Anterior cingulate cortex (tissue), 58 donors: ENCODE measurements around the gene NCOR1.
"Not testable (repeated sequence)": the region's sequence is repeated elsewhere in the genome, so short reads cannot be mapped to it uniquely, and the experiment has no call there.

ENCODE experiments used
- DNase-seq, 58 donors: peaks; one replicate each; lab custom pipeline; 2025; lab: John Stamatoyannopoulos, UW

NCOR1 gene

GRCh38 chr17:16106161-16106891, 109.0 kb downstream of the NCOR1 start:
- peak in 13 of 58 donors; percentile 1 to 84 (median 20) for DNase-seq

DNA sequence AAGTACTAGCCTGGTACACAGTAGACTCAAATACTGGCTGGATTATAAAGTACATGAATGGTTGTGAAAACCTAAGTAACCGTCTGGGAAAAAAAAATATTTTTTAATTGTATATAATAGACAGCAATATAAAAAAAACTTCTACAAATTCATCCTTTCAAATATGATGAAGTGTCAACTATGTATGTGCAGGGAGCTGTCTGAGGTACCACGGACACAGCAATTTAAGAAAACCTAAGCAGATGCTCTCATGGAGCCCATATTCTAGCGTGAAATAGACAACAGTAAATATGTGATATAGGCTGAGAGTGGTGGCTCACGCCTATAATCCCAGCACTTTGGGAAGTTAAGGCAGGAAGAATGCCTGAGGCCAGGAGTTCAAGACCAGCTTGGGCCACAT, 111.1 kb downstream of the NCOR1 start:
- DNase-seq, result no peak

- no peak for DNase-seq
These were observed 113.9 kb downstream of the NCOR1 start for GRCh38 chr17:16101440-16101839.

GRCh38 chr17:16100737-16101400, 114.5 kb downstream of the NCOR1 start:
- DNase-seq, result no peak

- no peak for DNase-seq
These were observed 123.6 kb downstream of the NCOR1 start for GRCh38 chr17:16091773-16092172.

DNA sequence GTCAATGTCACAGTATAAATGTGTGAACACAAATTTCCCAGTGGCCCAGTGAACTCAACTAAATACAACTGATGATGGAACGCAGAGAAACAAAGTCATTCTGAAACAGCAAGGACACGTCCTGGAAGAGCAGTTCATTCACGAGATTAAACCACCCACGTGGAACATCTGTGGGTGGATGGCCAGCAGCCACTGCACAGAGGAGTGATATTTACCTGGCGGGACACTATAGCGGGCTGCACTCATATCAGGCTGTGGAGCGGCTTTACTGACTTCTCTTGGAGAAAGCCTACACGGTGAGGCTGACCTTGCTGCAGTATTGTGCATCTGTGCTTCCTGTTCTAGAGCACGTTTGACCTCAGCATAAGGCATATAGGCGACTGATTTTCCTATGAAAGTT, 128.4 kb downstream of the NCOR1 start:
- no peak for DNase-seq

- DNase-seq, result no peak
These were observed 130.2 kb downstream of the NCOR1 start for GRCh38 chr17:16085066-16085699.

- no peak for DNase-seq
These were observed 132.1 kb downstream of the NCOR1 start for GRCh38 chr17:16083223-16083622.

DNA sequence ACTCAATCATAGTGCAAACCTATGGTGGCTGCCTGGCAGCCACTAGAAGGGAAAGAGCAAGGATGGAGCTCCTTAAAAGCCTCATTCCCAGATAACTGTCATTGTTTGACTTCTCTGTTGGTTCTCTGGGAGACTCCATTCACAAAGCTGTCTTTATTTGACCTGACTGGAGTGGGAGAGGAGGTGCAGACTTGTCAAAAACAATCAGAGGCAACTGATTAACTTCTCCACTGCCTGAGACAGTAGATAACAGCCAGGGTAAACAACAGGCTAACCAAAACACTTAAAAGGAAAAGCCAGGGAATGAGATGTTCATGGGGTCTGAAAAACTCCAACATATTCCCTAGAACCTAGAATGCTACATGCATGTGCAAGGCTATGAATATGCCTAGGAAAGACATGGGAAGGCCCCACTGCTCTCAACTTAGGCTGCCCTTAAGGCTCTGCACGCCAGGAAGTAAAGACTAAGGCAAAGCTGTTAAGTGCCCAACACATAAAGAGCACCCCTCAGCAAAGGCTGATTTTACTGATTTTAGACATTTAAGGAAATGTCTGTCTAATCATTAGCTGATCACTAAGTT, 133.7 kb downstream of the NCOR1 start:
- DNase-seq, result no peak

GRCh38 chr17:16080366-16080765, 135.0 kb downstream of the NCOR1 start:
- no peak for DNase-seq

- DNase-seq, result no peak
These were observed 139.4 kb downstream of the NCOR1 start for GRCh38 chr17:16075949-16076348.

- no peak for DNase-seq
These were observed 140.9 kb downstream of the NCOR1 start for GRCh38 chr17:16074423-16074822.

DNA sequence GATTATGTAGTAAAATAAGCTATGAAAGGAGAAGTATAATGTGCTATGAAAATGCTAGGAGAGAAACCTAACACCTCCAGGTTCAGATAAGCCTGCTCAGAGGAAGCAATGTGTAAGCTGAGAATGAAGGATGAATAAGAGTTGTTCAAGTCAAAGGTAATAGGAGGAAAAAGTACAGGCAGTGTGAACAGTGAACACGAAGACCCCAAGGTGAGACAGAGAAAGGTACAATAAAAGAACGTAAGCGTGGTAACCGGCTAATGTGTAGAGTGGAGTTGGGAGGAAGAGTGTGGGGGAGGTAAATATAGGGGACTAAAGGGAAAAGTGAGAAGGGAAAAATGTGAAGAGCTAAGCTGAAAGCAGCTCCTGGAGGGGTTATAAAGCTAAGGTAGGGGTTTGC, 141.5 kb downstream of the NCOR1 start:
- no peak for DNase-seq

DNA sequence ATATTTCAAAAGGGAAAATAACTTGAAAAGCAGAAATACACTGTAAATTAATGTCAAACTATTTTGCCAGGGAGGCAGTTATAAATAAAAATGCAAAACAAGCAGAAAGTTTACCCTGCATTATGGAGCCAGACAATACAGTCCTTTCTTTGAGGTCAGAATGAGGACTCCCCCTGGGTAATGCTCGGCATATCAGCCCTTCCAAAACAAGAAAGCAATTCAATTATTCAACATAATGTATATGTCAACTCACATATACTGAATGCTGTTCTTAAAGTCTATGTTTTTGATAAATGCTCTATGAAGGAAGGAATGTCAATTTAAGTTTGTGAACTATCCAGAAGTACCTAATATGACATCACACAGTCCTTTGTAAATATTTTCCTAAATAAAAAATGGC, 143.3 kb downstream of the NCOR1 start:
- no peak for DNase-seq

- DNase-seq, result no peak
These were observed 147.0 kb downstream of the NCOR1 start for GRCh38 chr17:16068323-16068722.

GRCh38 chr17:16066125-16066524, 149.2 kb downstream of the NCOR1 start:
- DNase-seq, result no peak

DNA sequence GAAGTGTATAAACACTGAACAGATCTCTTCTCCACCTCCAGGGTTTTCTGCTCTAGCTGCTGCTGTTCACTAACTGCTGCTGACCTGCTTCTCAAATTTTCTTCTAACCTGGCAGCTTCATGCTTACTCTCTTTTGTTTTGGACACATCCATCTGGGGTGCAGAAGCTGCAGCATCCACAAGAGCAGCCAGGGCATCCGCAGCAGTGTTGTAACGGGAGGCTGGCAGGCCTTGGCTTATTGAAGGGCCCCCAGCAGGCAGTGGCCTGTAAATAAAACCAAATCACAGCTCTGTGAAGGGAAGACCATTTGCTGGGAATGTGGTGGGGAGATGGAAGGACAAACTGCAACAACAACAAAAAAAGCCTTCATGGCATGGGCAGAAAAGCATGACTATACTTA, 153.7 kb downstream of the NCOR1 start:
- peak in 2 of 58 donors; percentile 0 to 16 for DNase-seq

- DNase-seq, result not testable (repeated sequence)
These were observed 160.2 kb downstream of the NCOR1 start for GRCh38 chr17:16055139-16055538.

GRCh38 chr17:16052486-16052885, 162.8 kb downstream of the NCOR1 start:
- no peak for DNase-seq

DNA sequence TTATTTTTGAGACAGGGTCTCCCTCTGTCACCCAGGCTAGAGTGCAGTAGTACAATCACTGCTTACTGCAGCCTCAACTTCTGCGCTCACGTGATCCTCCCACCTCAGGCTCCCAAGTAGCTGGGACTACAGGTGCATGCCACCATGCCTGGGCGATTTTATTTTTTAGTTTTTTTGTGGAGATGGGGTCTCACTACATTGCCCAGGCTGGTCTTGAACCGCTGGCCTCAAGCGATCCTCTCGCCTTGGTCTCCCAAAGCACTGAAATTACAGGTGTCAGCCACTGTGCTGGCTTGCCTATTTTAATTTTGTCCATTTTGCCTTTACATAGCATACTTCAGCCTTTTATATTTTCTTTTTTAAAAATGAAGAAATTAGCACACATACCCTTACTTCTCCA, 164.5 kb downstream of the NCOR1 start:
- no peak for DNase-seq

GRCh38 chr17:16048811-16049449, 166.4 kb downstream of the NCOR1 start:
- no peak for DNase-seq
